HG02870 (cell line): ENCODE results near the gene SLC7A1.

Source experiments
- ATAC-seq: cut with Tn5 transposase; IDR thresholded peaks from one replicate; pipeline ENCODE4 v1.9.1; 2021; ENCODE audit warnings: mild to moderate bottlenecking, moderate library complexity; ENCODE audit not compliant: unreplicated experiment

The SLC7A1 gene

DNA sequence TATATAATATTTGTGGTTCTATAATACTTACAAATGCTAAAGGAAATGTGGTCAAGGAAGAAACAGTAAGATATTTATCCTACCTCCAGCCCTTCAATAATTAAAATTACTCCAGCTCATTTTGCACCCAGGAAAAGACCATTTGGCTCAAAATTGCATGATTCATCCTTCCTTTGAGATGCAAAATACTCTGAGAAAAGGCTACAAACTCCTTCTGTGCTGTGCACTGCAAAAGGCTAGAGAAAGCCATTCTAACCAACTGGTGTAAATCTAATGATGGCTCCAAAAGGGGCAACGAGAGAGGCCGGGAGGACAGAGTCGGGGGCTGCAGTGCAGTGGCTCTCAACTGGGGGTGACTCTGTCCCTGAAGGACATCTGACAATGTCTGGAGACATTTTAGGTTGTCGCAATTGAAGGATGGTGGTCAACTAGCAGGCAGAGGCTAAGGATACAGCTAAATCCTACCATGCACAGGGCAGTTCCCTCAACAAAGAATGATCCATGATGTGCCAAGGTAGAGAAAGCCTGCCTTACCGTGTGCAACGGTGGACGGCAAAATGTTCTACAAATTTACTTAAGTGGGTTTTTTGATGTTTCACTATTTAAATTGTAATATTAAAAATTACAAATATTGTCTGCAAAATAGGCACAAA, 32.6 kb downstream of the SLC7A1 start:
- no peak for ATAC-seq

DNA sequence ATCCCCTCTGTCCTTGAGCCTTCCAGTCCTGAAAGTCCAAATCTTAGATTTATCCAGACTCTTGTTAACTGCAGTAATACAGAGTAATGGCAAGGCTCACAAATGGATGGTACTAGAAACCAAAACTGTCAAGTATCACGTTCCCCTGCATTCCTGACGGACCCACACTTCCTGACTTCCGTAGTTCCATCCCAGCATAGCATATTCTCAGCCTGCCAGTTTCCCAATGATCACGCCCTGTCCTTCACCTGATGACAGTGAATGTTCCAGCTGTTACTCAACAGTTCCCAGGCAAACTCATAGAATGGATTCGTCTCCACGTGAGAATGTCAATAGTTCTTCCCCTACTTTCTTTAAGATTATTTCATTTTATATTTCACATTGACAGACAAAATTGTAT, 33.6 kb downstream of the SLC7A1 start:
- ATAC-seq = no peak

DNA sequence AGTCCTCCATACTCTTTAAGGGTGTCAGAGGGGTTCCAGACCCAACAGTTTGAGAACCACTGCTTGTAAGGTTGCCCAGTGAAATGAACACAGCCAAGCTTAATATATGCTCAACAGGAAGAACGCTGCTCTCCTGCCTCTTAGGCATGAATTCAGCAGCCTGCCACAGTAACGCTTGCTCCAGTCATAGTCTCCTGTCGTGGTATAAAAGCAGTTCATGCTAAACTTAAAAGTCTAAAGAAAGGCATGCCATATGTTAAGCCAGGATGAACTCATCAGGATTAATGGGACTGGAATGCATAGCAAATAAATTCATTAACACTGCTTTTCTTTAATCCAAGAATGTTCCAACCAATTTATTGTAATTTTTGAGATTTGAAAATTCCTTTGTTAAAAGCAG, 38.7 kb downstream of the SLC7A1 start:
- ATAC-seq = no peak

DNA sequence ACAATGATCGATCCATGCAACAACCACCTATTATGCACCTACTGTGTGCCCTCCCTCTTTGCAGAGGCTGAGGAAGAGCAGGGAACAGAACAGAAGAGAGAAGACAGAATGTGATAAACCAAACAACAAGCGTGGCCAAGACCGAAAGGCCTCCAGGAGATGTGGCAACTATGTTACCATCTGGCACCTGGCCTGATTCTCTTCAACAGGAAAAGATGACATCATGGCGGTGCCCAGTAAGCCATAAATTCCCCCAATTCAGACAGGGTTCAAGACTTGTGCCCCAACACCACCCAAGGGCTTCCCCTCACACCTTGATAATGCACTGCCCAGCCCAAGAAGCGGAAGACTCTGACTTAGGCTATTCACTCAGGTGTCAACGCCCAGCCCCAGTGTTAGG, 44.3 kb downstream of the SLC7A1 start:
- ATAC-seq = no peak

DNA sequence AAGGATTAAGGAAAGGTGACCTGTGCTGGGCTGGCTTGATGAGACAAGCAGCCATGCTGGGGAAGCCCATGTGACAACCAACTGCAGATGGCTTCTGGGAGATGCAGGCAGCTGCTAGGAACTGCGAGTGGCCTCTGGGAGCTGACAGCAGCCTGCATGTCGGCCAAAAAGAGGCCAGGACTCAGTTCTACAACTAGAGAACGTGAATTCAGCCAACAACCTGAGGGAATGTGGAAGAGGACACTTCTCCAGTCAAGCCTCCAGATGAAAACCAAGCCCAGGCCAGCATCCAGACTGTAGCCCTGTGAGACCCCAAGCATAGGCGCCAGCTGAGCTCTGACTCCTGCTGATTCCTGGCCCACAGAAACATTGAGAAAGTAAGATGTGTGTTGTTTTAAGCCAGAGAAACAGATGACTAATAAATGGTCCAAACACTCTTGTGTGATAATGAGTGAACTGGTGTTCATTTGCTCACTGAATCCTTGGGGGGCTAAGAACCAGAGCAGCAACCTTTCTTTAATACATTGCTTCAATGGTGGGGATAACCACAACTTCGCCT, 45.0 kb downstream of the SLC7A1 start:
- no peak for ATAC-seq

DNA sequence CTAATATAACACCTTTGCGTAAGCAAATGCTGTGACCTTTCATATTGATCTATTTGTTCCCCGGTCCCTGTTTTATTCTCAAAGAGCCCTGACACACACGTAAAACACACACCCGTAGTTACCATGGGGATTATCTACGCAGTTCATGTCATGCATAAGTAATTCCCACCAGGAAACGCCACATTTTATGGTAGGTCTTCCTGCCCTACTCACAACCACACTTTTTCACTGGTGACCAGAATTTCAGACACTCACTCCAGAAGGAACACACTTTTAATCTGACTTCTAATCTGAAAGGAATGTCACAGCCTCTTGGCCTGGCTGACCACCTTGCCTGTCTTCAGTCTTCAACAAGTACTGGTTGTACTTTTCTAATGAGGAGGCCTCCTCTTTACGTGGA, 46.8 kb downstream of the SLC7A1 start:
- no peak for ATAC-seq

DNA sequence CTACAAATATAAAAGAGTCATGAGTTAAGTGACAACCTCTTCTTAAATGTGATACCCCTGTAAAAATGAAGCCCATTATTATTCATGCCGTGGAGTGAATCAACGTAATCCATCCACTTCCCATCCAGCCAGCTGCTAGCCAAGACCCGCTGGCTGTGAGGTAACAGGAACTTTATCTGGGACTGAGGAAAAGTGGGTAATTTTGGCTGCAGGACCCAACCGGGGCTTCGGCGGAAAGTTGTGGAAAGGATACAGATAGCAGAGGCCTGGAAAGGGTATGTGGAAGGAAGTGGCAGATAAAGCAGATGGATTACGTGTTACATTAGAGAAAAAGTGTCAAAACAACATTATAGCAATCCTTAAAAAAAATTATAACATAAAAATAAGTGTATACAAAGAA, 48.3 kb downstream of the SLC7A1 start:
- ATAC-seq = no peak

DNA sequence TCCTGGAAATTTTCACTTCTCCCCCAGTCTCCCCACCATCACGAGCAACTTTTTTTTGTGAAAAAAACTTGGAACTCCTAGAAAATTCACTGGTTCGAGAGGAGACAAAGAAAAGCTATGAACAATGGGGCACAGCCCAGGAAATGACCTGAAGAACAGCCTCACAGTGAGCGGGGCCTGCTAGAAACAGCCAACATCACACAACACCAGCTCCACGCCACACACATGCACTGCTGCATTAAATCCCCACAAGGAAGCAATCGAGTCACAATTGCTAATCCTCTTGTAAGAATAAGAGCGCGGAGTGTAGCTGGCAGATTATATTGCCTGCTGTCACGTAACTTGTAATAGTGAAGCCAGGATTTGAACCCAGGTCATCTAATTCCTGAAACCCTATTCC, 48.8 kb downstream of the SLC7A1 start:
- ATAC-seq = no peak

DNA sequence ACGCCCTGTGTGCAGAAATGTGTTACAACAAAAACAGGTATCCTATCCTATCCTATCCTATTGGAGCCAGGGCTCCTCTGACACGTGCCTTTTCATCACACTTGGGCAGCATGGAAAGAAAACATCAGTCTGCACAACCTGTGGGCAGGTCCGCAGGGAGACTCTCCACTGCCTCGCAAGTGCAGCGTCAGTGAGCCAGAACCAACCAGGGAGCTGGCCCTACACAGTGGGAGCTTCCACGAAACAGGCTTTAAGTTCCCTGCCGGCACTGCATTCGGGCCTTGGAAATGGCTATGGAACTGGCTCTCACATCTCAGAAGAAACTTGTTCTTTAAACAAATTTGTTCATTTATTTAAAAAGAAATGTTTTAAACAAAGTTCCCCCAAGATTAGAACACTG, 49.5 kb downstream of the SLC7A1 start:
- no peak for ATAC-seq

DNA sequence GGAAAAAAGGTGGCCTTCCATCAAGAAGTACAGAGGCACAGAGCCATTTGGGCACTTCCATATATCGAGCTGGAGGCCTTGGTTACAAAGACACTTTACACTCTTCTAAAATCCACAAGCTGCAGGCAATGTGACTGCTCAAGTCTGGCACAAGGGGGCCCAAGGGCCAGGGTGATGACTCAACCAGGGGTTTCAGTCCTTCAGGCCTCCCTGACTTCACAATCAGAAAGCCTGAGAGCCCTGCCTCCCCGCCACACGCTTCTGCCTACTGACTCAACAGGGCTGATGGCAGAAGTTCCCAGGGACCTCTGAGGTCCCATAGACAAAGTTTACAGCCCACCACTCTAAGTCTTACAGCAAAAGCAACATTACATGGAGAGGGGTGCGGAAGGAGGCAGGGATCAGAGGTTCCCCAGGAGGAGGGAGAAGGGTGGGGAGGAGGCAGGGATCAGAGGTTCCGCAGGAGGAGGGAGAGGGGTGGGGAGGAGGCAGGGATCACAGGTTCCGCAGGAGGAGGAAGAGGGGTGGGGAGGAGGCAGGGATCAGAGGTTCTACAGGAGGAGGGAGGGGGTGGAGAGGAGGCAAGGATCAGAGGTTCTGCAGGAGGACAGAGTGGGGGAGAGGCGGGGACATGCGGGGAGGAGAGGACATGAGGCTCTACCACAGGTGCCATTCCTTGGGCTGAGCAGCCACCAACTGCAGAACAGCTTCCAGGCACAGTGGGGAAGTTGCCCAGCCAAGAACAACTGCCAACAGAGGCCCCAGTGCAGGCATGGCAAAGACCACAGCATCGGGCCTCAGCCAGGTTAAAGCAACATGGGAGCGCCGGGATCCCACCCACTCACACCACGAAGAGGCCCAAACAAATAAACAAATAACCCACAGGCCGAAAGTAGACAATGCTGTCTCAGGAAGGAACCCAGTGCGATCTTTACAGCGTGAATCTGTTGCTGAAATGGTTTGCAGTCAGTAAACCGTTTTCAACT, 52.0 kb downstream of the SLC7A1 start:
- peak; percentile 99 for ATAC-seq

DNA sequence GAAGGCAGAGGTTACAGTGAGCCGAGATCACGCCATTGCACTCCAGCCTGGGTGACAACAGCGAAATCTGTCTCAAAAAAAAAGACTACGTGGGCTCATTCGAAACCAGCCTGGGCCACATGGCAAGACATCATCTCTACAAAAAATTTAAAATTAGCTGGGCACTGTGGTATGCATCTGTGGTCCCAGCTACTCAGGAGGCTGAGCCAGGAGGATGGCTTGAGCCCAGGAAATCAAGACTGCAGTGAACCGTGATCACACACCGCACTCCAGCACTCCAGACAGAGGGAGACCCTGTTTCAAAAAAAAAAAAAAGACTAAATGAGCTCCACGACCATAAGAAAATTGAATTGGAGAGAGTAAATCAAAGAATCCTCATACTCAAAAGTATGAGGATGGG, 53.1 kb downstream of the SLC7A1 start:
- ATAC-seq = no peak

DNA sequence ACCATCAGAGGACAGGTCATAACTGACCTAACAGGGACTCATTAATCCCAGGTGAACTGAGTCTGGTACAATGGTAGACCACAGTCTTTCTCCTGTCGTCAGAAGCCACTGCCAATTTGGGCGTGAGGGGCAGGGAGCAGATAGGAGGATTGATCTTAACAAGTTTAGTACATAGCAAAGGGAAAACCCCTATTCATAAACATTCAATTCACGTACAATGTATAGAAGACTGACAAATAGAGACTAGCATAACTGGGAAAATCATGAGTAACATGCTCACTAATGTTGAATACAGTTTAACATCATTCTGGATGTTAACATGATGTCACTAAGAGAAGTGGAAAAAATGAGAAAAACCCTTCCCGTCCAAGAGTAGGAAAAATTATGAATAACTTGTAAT, 54.1 kb downstream of the SLC7A1 start:
- no peak for ATAC-seq

DNA sequence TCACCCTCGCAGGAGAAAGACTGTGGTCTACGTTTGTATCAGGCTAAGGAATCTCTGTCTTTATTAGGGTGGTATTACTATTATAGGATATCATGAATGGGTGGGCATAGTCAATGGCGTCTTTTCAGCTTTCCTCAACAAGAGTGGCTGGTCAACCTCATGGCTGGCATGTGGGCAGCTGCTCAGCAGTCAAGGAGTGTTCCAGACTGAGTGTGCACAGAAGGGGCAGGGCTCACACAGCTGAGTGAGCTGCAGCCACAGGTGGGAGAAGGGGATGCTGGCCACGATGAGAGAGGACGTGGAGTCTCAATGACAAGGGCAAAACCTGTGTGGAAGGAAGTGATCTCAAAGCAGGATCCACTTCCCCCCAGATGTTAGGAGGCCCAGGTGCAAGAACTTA, 54.7 kb downstream of the SLC7A1 start:
- ATAC-seq = no peak

DNA sequence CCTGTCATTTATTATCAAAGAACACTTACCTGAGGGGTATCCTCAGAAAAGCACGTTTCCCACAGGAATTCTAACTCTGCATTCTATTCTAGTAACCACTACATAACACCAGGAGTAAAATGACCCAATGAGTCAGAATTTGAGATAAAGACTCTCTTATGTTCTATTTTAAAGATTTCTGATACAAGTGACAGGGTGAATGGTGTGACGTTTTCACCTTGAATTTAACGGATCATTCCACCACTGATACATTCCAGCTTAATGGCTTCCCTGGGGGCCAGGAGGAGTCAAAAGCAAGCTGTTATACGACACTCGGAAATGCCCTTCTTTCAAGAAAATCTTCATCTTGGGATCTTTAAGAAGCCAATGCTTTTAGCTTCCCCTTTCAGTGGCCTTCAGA, 55.2 kb downstream of the SLC7A1 start:
- ATAC-seq = no peak

DNA sequence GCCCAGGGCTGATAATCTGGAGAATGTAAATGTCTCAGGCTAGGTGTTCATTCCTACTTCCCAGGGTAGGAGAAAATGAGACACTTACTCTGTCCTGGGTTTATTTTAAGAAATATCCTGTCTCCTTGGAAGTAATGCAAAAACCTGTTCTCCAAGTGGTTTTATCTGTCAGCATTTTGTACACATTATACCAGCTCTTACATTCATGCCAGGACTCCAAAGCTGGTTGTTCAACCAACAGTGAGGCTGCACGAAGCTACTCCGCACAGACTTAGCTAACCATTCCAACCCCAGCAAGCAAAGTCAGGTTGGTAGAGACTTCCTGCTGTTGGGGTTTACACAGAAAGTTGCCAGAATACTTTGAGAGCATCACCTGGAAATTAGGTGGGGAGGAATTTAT, 55.6 kb downstream of the SLC7A1 start:
- no peak for ATAC-seq

DNA sequence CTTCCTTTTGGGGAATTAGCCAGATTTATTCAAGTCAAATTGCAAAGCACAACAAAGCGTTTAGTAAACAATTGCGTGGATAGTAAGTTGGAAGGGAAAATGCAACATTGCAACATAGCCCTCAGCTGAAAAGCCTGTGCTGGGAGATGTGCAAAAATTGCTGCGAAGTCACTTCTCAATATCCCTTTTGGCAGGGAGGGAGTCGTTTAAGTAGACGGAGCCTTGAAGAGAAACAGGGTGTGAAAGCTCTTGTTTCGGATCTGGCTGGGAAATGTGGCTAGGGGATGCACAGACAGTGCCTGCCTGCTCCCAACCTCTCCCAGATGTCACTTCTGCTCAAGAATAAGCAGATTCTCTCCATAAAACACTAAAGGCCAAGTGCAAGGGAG, 56.8 kb downstream of the SLC7A1 start:
- ATAC-seq = no peak

DNA sequence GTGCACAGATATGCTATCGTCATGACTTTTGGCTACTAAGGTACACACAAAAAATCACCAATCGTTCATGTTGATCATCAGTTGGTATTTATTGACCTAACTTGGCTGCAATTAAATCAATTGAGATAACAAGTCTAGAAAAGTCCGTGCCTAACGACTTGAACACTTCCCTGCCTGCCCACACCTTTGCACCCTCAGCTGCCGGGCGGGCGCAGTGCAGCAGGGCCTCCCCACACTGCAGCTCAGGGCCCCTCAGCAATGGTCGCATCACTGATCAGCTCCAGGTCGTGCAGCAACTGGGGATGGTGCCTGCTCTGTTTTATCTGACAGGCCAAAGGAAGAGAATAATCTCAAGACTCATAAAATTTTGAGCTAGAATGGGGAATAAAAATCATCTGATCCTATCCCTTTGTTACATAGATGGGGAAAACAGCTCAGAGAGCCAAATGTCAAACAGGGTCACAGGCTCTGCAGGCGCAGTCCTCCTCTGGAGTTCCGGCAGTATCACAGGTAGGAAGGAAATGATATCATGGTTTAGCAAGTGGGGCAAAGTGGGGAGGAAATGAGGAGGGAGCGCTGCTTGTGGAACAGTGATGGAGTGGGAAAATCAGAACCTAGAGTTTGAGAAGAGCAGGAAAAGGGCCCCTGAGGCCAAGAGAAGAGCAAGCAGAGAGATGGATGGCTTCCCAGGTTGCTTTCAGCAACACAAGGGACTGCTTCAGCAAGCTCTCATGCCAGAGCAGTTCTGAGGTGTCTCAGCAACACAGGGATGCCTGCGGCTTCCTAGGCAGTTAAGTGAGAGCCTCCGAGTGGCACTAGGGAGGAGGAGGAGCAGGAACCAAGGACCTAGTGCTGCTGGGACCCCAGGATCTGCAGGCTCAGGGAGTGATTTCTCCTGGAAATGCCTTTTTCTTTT, 57.5 kb downstream of the SLC7A1 start:
- no peak for ATAC-seq

DNA sequence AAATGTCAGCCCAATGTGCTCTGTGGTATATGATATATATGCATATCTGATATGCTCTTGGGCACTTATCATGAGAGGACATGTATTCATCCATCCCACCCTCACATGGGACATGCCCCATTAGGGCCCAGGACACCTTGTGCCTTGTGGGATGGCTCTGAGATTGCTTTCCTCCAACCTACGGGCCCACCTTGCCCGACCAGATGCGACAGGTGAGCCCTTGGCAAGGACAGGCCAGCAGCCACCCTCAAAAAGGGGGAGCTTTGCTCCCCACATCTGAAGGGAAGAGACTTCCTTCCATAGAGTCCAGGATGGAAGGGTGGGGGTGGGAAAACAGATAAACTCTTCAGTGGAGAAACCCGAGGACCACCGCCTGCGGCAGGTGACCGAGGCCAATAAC, 58.6 kb downstream of the SLC7A1 start:
- ATAC-seq = no peak

DNA sequence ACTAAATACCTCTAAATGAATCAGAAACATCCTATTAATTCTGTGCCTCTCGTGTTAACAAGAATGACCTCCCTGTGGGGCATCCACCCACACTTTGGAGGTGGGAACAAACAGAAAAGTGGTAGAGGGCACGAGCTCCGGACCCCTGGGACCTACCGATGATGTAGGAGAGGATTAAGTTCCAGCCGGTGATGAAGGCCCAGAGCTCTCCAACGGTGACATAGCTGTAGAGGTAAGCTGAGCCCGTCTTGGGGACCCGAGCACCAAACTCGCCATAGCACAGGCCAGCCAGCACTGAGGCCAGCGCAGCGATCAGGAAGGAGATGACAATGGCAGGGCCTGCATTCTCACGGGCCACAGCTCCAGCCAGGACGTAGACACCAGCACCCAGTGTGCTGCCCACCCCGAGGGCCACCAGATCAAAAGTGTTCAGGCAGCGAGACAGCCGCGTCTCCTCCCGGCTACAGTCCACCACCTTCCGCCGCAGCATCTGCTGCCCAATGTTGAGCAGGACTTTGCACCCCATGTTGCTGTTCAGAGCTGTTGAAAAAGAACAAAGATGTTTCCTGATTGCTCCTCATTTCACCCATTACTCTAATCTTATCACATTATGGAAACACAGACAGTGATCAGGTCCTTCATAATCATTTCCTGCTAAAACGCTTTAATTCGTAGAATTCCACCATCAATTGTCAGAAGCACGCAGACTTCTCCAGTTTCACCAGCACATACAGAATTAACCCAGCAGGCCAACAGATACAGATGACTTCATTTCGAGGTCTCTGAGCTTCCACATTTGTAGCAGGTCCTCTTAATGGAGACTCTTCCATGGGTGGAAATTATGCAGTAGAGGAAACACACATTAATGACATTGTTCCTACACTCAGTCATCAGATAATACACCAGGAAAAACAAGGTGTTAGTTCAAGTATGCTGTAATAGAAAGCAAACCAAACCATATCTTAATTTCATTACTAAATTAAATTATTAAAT, 59.5 kb downstream of the SLC7A1 start:
- no peak for ATAC-seq

DNA sequence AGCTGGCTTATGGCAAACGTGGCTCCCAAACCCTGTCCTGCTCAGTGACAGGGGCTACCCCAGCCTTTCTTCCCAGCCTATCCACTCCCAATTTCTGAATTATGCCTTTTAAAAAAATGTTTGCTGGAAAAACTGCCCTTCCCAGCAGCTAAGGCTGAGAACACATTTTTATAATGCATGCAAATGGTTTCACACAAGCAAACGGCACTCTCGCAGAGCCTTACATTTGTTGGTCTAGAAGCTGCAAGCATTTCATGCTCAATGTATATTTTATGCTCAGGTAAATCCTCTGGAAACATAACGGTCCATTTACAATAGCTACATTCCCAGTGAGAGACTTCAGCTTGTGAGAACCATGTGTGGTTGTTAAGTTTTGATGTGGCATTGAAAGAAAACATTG, 61.4 kb downstream of the SLC7A1 start:
- no peak for ATAC-seq
